ENCODE results near the gene CPD.
"Not testable (repeated sequence)": the region's sequence is repeated elsewhere in the genome, so short reads cannot be mapped to it uniquely, and the experiment has no call there.

- TF ChIP-seq CTCF, POLR2A (IDR thresholded peaks at IDR 0.05): not testable (repeated sequence)
These were observed 27.5 kb upstream of the CPD start for GRCh38 chr17:30351263-30351662.

Measured in uterus (tissue), 2 donors.